ENCODE measurements around the gene NDUFS6. TPM values are rescaled to one million over a fixed set of nuclear protein-coding genes. Genes with fewer than 3 reads are reported as not detected.

Gene NDUFS6
- total and polyA plus RNA-seq, 11 donors, result 55.9 to 311 (median 95.9) TPM

DNA sequence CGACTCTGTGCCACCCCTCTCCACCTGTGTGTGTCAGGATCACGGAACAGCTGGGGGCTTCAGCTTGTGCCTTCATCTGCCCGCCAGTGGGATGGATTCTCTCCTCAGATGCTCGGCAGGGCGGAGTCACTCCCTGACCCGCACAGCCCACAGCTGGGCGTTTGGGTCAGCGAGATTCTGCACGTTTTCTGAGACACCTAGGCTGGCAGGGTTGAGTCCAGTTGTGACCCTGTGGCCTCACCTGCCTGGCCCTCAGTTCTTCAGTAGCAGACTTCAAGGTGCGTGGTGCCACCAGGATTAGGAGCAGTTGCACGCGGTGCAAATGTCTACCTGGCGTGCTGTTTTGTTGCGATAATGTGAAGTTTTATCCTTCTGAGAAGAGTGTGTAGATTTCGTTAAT is 5.0 kb downstream of the NDUFS6 start:
- Histone ChIP-seq H3K27ac (peak overlapping the region in 1 of 12 donors; percentile 19), H3K36me3 (peaks cover 0 to 89% (median 84%) of the 10 kb centered on the region in 9 donors), H3K27me3 (no peaks in the 10 kb centered on the region), H3K9me3 (no peaks in the 10 kb centered on the region), H3K4me3 (no peak overlapping the region), H3K4me1 (peaks cover 0 to 79% (median 21%) of the 10 kb centered on the region in 12 donors)
- ATAC-seq, result no peak
- intact Hi-C loops (cut with DNase I), result loop anchor here in 4 of 10 donors (5.0 to 10.0 kb wide), 5 partner anchors 79 to 461 kb away; partner anchors contain the start of genes IRX4 (in 2 of the 4) and CLPTM1L (in 1 of the 4)
- TF ChIP-seq, protein P1, sequence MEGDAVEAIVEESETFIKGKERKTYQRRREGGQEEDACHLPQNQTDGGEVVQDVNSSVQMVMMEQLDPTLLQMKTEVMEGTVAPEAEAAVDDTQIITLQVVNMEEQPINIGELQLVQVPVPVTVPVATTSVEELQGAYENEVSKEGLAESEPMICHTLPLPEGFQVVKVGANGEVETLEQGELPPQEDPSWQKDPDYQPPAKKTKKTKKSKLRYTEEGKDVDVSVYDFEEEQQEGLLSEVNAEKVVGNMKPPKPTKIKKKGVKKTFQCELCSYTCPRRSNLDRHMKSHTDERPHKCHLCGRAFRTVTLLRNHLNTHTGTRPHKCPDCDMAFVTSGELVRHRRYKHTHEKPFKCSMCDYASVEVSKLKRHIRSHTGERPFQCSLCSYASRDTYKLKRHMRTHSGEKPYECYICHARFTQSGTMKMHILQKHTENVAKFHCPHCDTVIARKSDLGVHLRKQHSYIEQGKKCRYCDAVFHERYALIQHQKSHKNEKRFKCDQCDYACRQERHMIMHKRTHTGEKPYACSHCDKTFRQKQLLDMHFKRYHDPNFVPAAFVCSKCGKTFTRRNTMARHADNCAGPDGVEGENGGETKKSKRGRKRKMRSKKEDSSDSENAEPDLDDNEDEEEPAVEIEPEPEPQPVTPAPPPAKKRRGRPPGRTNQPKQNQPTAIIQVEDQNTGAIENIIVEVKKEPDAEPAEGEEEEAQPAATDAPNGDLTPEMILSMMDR (IDR thresholded peaks at IDR 0.05), result no peak
- TF ChIP-seq POLR2A (IDR thresholded peaks at IDR 0.05), result no peak
- WGBS, 4 donors, result 85 to 94% (median 87%) methylated on average over 15 of the region's 15 CpGs
- no peak for DNase-seq

GRCh38 chr5:1806974-1807373 is 5.8 kb downstream of the NDUFS6 start:
- TF ChIP-seq POLR2A (IDR thresholded peaks at IDR 0.05), result no peak
- TF ChIP-seq, protein P1 (IDR thresholded peaks at IDR 0.05), result no peak
- peaks cover 0 to 75% (median 20%) of the 10 kb centered on the region in 12 donors for H3K4me1 ChIP-seq
- intact Hi-C loops (cut with DNase I), result loop anchor here in 4 of 10 donors (5.0 to 10.0 kb wide), 5 partner anchors 78 to 462 kb away; partner anchors contain the start of genes IRX4 (in 2 of the 4) and CLPTM1L (in 1 of the 4)

DNA sequence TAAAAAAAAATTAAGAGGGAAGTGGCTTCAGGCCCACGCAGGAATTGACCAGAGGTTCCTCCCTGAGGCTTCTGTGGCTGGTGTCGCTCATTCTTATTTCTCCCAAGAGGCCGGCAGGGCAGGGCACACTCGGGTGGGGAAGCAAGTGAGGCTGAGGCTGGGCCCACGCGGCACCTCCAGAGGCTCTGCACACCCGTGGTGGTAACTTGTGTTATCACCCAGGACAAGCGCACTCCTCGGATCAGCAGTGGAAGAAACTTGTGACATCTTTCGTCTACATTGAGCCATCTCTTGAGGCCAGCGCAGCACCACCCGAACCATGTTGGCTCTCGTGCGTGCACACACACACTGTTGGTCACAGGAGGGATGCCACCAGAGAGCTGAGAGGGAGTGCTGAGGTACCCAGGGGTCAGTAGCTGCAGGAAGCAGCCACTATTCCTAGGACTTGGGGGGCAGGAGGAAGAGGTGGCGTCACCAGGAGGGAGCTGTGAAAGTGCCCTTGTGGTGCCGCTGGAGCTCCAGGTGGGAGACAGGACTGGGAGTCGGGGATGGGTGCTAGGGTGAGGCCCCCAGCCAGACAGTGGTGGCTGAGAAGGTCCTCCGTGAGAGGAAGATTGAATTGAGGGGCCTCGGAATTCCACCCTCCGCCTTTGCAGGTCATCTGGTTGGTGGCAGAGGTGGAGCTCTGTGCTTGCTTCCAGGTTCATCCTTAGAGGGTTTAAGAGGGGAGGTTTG is 6.4 kb downstream of the NDUFS6 start:
- no peak overlapping the region for H3K4me3 ChIP-seq
- H3K36me3 ChIP-seq, result peaks cover 0 to 100% (median 94%) of the 10 kb centered on the region in 9 donors
- H3K4me1 ChIP-seq, result peaks cover 0 to 69% (median 16%) of the 10 kb centered on the region in 12 donors
- no peak for DNase-seq
- no peaks in the 10 kb centered on the region for H3K9me3 ChIP-seq
- intact Hi-C loops (cut with DNase I), result loop anchor here in 4 of 10 donors (5.0 to 10.0 kb wide), 5 partner anchors 77 to 463 kb away; partner anchors contain the start of genes IRX4 (in 2 of the 4) and CLPTM1L (in 1 of the 4)
- TF ChIP-seq, protein P1 (IDR thresholded peaks at IDR 0.05), result no peak
- no peak for TF ChIP-seq POLR2A (IDR thresholded peaks at IDR 0.05)
- 78 to 89% (median 87%) methylated on average over 20 of the region's 20 CpGs for WGBS, 4 donors
- no peaks in the 10 kb centered on the region for H3K27me3 ChIP-seq
- no peak overlapping the region for H3K27ac ChIP-seq
- ATAC-seq, result no peak

More at GRCh38 chr5:1806974-1807373, 5.8 kb downstream of the NDUFS6 start:
- no peaks in the 10 kb centered on the region for H3K9me3 ChIP-seq
- 88 to 92% (median 89%) methylated on average over 15 to 16 of the region's 16 CpGs for WGBS, 4 donors
- no peak overlapping the region for H3K4me3 ChIP-seq
- ATAC-seq, result no peak
- no peak overlapping the region for H3K27ac ChIP-seq
- H3K36me3 ChIP-seq, result peaks cover 0 to 97% (median 91%) of the 10 kb centered on the region in 9 donors
- no peaks in the 10 kb centered on the region for H3K27me3 ChIP-seq
- DNase-seq, result no peak

DNA sequence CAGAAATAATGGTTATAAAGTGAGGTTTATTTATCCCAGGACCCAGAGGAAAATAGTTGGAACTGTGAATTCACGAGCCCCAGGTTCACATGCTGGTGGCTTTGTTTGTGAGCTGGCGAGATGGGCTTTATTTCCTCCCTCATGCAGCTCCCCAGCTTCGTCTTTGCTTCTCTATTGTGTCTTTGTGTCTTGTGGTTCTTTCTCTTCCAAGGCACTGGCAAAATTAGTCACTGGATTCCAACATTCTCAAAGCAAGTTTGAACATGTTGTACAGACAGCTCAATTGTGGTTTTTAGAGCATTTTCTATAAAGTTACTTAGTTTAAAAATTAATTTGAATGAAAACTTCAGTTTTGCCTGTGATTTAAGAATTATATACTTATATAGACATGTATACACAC is 7.2 kb downstream of the NDUFS6 start:
- Histone ChIP-seq H3K27me3 (no peaks in the 10 kb centered on the region), H3K36me3 (peaks cover 0 to 98% (median 92%) of the 10 kb centered on the region in 9 donors), H3K4me3 (no peak overlapping the region), H3K4me1 (peaks cover 0 to 61% (median 13%) of the 10 kb centered on the region in 12 donors), H3K27ac (no peak overlapping the region), H3K9me3 (no peaks in the 10 kb centered on the region)
- WGBS, 4 donors, result 47 to 60% (median 52%) methylated on average over 3 of the region's 3 CpGs
- ATAC-seq (no peak), DNase-seq (no peak)
- TF ChIP-seq POLR2A (IDR thresholded peaks at IDR 0.05), result no peak
- TF ChIP-seq, protein P1 (IDR thresholded peaks at IDR 0.05), result no peak
- intact Hi-C loops (cut with DNase I), result loop anchor here in 4 of 10 donors (5.0 to 10.0 kb wide), 5 partner anchors 76 to 464 kb away; partner anchors contain the start of genes IRX4 (in 2 of the 4) and CLPTM1L (in 1 of the 4)

Data from heart left ventricle (tissue), 16 donors.